Measurements from ENCODE around the gene INTS4. TPM values are rescaled to one million over a fixed set of nuclear protein-coding genes. Genes with fewer than 3 reads are reported as not detected.
"Not testable (repeated sequence)": the region's sequence is repeated elsewhere in the genome, so short reads cannot be mapped to it uniquely, and the experiment has no call there.

Gene INTS4
- total and polyA plus RNA-seq, 8 donors: 15.9 to 27.1 (median 17.9) TPM

DNA sequence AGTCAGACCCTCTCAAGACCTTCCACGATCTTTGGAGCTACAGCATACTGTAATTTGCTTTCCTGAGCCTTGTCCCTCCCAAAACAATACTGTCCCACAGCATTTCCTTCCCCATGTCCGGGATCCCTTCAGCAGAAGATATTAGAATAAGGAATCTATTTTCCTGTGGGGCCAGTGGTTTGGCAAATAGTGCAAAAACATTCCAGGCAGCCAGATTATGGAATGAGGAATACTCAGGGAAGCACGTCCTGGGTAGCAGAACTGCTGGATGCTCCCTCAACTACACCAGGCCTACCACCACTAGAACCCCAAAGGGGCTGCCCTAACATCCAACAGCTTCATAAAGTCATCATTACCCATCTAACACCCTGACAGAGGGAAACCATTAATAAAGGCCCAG lies 112.1 kb downstream of the INTS4 start:
- FAIRE-seq (no peak), DNase-seq (no peak), ATAC-seq (no peak)
- no peaks in the 10 kb centered on the region for H3K4me1 ChIP-seq
- peaks cover 0 to 12% (median 7%) of the 10 kb centered on the region in 3 donors for H3K36me3 ChIP-seq
- intact Hi-C loops (cut with DNase I): no loop called here
- TF ChIP-seq CTCF (IDR thresholded peaks at IDR 0.05): no peak
- no peaks in the 10 kb centered on the region for H3K27me3 ChIP-seq
- 80 to 86% methylated on average over 3 of the region's 3 CpGs for WGBS, 2 donors
- no peak overlapping the region for H3K4me3 ChIP-seq
- no peaks in the 10 kb centered on the region for H3K9me3 ChIP-seq
- H3K27ac ChIP-seq: no peak overlapping the region

GRCh38 chr11:77879218-77879617 lies 115.2 kb downstream of the INTS4 start:
- H3K4me3 ChIP-seq: no peak overlapping the region
- 91 to 92% methylated on average over 3 of the region's 3 CpGs for WGBS, 2 donors
- TF ChIP-seq CTCF (IDR thresholded peaks at IDR 0.05): no peak
- H3K27me3 ChIP-seq: no peaks in the 10 kb centered on the region
- no peaks in the 10 kb centered on the region for H3K9me3 ChIP-seq
- no peaks in the 10 kb centered on the region for H3K4me1 ChIP-seq
- DNase-seq (peak in 1 of 6 donors; percentile 35), ATAC-seq (peak in 1 of 4 donors; percentile 27), FAIRE-seq (no peak)
- intact Hi-C loops (cut with DNase I): no loop called here
- H3K27ac ChIP-seq: no peak overlapping the region
- H3K36me3 ChIP-seq: peaks cover 0 to 12% (median 7%) of the 10 kb centered on the region in 3 donors

GRCh38 chr11:77878247-77878646 lies 116.2 kb downstream of the INTS4 start:
- DNase-seq; intact Hi-C loops (cut with DNase I); H3K27ac ChIP-seq; H3K27me3 ChIP-seq; H3K4me1 ChIP-seq; H3K36me3 ChIP-seq; H3K4me3 ChIP-seq; FAIRE-seq; H3K9me3 ChIP-seq: not testable (repeated sequence)
- ATAC-seq: peak in 2 of 4 donors; percentile 39 to 45
- WGBS, 2 donors: 82 to 85% methylated on average over 4 of the region's 4 CpGs

GRCh38 chr11:77876045-77876444 lies 118.4 kb downstream of the INTS4 start:
- Histone ChIP-seq H3K27ac (no peak overlapping the region), H3K36me3 (peaks cover 0 to 12% (median 0%) of the 10 kb centered on the region in 3 donors), H3K4me3 (no peak overlapping the region), H3K27me3 (no peaks in the 10 kb centered on the region), H3K9me3 (no peaks in the 10 kb centered on the region), H3K4me1 (no peaks in the 10 kb centered on the region)
- intact Hi-C loops (cut with DNase I): no loop called here
- DNase-seq (no peak), FAIRE-seq (no peak), ATAC-seq (no peak)
- 84 to 86% methylated on average over 3 of the region's 3 CpGs for WGBS, 2 donors
- TF ChIP-seq CTCF (IDR thresholded peaks at IDR 0.05): no peak

- FAIRE-seq (no peak), DNase-seq (no peak), ATAC-seq (no peak)
- H3K9me3 ChIP-seq: no peaks in the 10 kb centered on the region
- no peak for TF ChIP-seq CTCF (IDR thresholded peaks at IDR 0.05)
- no peak overlapping the region for H3K27ac ChIP-seq
- H3K4me1 ChIP-seq: no peaks in the 10 kb centered on the region
- no peaks in the 10 kb centered on the region for H3K27me3 ChIP-seq
- intact Hi-C loops (cut with DNase I): no loop called here
- peaks cover 0 to 9% (median 3%) of the 10 kb centered on the region in 3 donors for H3K36me3 ChIP-seq
- WGBS, 2 donors: 94 to 100% methylated on average over 3 of the region's 3 CpGs
- no peak overlapping the region for H3K4me3 ChIP-seq
Observed at GRCh38 chr11:77874206-77874605, 120.3 kb downstream of the INTS4 start.

Measured in pancreas (tissue), 10 donors.